Myocyte (in vitro differentiated cells): ENCODE data around the gene SH3BGR. TPM values are rescaled to one million over a fixed set of nuclear protein-coding genes. Genes with fewer than 3 reads are reported as not detected.
"Not testable (repeated sequence)": the region's sequence is repeated elsewhere in the genome, so short reads cannot be mapped to it uniquely, and the experiment has no call there.

Source experiments
- DNase-seq: peaks from one replicate; pipeline ENCODE4 v3.0.0-alpha.2; 2012; ENCODE audit warnings: low read depth
- polyA plus RNA-seq: library from polyadenylated mRNA; unstranded; fragments of >200 nt; gene quantifications from one replicate; pipeline ENCODE4 v1.2.1, GENCODE V29; 2012; ENCODE audit warnings: missing spikeins
- total RNA-seq: library from RNA; depleted of rRNA; stranded (reverse); fragments of >200 nt; gene quantifications from 2 replicates; pipeline ENCODE4 v1.2.3, GENCODE V29; 2014

The SH3BGR gene
- total RNA-seq, result 17.4 and 24.5 TPM in 2 replicates
- polyA plus RNA-seq, result 23.8 TPM

DNA sequence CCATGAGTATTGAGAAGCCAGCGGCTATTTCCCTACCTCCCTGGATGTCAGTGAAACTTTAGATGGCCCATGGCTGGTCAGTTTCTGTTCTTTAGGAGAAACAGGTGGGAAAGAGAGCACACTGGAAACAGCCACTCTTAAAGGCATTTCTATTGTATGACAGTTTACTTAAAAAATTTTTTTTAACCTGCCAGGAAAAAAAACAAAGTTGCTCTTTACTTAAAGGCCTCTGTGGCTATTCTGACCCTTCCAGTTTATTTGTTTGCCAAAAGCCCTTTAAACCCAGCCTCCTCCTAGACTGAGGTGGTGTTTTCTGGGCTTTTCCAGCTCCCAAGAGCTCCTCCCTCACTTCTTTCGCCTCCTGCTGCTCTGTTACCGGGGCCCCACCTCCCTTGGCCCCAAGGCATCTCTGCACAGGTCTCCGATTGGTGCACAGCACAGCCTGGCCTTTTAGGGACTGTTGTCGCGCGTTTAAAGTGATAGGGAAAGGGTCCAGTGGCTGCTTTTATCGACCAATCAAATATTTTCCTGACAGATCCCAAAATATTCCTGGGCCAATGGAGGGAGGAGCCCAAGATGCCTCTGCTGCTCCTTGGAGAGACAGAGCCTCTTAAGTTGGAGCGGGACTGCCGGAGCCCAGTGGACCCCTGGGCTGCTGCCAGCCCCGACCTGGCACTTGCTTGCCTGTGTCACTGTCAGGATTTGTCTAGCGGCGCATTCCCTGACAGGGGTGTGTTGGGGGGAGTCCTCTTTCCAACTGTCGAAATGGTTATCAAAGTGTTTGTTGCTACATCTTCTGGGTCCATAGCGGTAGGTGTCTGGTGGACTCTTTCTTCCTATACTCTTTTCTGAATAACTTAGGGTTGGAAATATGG lies at the start of gene SH3BGR:
SH3BGR (plus strand) TSS at position 639 of the 875 bp plus-strand sequence; CDS start at position 766, 127 bp downstream.
- peak; percentile 84 for DNase-seq

DNA sequence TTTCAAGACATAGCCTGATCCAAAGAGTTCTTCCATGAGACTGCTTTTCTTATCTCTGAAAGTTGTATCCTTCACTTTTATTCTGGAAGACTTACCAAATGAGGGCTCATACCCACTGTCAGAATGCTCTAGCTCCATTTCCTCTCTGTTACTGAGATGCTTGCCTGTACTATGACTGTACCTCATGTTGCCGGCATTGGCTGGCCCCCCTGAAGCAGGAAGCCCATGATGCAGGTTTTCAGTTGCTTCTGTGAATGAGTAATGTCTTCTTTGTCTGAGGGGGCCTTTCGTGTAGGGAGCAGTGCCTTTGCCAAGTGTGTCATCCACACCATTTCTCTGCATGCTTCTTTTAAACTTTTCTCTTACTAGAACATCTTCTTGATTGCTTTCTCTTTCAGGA lies 45.7 kb upstream of the SH3BGR start:
- DNase-seq, result no peak

DNA sequence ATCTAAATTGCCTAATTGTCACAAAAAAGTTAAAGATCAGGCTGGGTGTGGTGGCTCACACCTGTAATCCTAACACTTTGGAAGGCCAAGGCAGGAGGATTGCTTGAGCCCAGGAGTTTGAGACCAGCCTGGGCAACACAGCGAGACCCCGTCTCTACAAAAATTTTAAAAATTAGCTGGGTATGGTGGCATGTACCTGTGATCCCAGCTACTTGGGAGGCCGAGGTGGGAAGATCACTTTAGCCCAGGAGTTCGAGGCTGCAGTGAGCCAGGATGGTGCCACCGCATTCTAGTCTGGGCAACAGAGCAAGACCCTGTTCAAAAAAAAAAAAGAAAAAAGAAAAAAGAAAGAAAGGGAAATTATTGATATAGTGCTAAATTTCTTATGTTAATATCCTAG lies 32.6 kb upstream of the SH3BGR start:
- not testable (repeated sequence) for DNase-seq

DNA sequence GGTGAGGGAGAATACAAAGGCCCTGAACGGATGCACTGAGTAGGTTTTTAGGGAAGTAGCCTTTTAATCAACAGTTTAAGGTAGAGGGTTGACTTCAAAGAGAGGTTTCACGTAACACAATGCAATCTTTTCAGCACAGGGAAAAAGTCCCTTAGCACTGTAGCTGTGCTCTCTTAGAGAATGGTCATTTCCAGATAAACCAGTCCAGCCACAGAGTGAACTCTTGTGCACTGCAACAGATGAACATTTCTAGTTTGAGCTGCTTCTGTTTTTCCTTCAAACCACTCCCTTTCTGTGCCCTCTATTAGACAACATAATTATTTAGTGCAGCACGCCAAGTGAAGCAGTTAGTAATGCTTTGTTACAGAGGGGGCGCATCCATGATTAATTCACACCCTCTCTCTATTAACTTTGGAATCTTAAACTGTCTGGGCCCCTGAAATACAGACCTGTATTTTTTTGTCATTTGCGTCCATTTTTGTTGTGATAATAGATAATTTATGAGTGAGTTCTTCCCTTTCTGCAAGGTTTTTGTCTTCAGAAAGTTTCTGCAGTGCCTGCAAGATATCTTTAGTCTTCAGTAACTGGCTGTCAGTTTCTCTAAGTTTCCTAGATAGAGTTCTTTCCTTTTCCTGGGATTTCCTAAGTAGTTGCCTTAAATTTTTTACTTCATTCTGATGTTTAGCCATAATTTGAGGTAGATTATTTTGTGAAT lies 29.1 kb upstream of the SH3BGR start:
- DNase-seq, result no peak

DNA sequence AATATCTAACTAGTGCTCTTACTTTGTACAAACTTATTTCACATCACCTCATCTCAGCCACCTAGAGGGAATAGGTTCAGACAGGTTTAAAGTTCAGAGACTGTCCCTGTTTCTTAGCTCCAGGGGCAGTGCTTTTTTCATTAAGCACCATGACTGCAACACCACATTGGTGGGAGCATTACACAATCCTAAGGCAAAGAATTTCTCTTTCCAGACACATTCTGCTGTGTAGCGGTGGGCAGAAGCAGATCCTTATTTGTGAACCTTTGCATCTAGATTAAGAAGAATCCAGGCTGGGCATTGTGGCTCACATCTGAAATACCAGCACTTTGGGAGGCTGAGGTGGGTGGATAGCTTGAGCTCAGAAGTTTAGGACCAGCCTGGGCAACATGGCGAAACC lies 22.3 kb upstream of the SH3BGR start:
- no peak for DNase-seq

DNA sequence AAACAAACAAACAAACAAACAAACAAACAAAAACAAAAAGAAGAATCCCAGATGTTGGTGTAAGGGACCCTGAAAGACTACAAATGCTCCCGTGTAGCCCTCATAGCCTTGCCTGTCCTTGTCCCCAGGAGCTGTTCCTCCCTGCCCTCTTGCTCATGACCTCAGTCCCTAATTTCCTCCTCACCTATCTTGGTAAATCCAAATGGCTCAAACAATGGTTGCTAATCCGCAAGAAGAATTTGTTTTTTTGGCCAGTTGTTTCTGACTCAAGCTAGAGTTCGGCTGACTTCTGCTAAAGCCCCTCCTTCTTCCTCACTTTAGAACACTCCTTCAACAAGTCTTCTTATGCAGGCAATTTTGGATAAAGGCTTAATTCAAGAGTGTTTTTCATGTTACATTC lies 21.8 kb upstream of the SH3BGR start:
- DNase-seq, result no peak

DNA sequence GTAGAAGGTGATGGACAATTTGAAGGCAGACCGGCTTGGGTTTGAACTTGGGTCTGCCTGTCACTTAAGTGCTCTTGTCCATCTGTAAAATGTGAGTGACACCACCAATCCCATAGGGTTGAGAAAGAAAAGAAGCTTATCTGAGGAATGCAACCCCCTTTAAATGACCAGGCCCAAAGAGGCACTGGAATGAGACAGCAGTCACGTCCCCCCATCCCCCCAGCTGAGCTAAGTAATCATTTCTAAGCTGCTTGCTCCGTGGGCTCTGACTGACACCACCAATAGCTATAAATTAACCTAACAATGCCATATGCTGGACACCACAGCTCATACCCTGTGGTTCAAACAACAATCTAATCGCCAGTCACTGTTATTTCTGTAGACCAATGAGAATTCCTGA lies 21.3 kb upstream of the SH3BGR start:
- no peak for DNase-seq

DNA sequence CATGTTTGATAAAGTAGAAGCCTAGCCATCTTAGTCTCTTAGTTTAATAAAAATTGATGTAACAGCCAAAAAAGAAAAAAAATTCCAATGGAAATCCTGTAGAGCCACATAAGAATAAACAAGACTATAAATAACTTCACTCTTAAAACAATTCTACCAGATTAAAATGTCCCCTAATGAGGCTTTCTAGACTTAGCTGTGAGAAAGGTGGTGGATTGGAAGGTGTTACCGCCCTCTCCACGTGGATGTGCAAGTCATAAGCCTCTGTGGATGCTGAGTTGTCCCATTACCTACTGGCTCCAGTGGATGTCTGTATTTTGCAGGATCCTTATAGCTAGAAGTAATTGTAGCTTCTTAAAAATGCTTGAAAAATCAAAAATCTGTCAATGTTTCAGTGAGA lies 20.8 kb upstream of the SH3BGR start:
- no peak for DNase-seq

DNA sequence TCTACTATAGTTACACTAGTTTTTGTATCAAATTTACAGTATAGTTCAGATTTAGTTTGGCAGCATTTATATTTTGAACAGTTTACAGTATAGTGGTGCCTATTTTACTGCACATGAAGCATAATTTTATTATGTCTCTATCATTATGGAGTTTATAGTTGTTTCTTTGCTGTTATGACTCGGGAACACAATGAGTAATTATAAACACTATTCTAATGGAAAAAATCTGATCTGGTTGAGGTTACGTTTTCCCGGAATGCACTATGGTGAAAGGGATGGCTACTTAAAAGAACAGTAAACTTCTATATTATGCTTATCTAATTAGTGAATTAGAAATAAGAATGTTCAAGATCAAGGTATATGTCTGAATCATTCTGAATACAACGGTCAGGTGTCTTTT lies 16.8 kb upstream of the SH3BGR start:
- DNase-seq, result no peak

DNA sequence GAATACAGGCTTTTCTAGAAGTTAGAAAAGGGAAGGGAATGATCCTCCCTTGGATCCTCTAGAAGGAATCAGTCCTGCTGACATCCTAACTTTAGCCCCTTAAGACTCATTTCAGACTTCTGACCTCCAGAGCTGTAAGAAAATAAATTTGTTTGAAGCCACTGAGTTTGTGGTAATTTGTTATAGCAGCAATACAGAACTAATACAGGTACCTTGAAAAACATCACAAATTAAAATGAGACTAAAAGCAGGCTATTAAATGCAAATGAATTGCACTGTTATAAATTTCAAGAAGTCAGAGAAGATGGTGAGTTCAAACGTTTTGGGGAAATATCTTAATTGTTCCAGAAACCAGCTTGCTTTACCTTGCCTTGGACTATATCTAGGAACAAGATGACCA lies 12.5 kb upstream of the SH3BGR start:
- DNase-seq, result no peak

DNA sequence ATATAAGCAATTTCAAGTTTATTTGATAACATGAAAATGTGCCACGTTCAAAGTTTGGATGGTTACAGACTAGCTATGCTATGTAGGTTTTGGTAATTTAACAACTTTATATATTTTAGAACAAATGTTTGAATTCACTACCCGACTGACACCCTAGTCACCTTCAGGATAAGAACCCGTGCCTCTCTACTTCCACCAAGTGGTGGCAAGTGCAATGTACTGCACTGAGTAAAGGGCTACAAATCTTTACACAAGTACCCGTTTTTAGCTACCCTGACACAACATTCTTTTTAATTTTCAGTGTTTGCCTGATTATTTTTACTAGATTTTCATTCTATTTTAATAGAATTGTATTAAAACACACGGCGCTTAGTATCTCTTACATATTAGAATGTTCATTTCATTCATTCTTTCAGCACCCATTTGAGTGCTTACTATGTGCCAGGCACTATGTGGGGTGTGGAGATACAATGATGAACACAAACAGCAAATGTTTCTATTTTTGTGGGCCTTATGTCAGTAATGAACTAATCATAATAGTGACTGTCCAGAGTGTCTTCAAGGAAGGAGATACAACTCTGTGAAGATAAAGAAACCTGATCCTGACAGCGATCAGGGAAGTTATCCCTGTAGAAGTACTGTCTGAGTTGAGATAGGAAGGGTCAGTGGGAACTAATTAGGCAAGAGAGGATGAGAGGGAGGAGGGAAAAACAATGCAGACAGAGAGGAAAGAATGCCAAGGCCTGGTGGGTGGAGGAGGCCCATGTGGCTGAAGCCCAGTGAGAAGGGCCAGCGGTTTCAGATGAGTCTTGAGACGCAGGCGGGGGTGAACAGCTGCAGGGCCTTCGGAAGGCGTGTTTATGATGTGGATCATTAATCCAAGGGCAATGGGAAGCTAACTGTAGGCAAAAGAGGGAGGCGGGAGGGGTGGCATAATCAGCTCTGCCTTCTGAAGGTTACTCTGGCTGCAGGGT lies 10.0 kb upstream of the SH3BGR start:
- DNase-seq, result peak; percentile 87

DNA sequence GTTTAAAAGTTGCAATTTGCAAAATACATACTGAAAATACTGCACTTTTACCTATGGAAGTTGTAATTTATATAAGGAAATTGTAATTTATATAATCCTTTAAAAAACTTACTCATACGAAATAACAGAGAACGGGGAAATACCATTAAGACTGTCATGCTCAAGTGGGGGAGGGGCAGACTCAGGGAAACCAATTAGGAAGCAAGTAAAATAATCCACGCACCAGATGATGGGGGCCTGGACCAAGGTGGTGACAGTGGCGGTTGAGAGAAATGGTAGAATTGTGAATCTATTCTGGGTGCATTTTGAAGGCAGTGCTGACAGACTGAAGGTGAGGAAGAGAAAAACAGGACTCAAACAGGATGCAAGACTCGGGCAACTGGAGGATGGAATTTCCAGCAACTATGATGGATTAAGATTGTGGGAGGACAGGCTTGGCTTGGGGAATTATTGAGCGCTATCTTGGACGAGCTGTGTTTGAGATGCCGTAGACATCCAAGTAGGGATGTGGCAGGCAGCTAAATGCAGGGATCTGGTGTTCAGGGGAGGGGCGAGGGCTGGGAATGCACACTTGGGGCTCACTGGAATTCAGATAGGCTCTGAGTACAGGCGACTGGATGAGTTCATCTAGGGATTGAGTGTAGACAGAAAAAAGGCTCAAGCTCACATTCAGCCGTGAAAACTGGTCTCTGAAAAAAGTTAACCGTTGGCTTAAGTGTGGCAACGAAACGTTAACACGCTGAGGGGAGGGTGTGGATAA lies 7.2 kb upstream of the SH3BGR start:
- DNase-seq, result peak; percentile 81

DNA sequence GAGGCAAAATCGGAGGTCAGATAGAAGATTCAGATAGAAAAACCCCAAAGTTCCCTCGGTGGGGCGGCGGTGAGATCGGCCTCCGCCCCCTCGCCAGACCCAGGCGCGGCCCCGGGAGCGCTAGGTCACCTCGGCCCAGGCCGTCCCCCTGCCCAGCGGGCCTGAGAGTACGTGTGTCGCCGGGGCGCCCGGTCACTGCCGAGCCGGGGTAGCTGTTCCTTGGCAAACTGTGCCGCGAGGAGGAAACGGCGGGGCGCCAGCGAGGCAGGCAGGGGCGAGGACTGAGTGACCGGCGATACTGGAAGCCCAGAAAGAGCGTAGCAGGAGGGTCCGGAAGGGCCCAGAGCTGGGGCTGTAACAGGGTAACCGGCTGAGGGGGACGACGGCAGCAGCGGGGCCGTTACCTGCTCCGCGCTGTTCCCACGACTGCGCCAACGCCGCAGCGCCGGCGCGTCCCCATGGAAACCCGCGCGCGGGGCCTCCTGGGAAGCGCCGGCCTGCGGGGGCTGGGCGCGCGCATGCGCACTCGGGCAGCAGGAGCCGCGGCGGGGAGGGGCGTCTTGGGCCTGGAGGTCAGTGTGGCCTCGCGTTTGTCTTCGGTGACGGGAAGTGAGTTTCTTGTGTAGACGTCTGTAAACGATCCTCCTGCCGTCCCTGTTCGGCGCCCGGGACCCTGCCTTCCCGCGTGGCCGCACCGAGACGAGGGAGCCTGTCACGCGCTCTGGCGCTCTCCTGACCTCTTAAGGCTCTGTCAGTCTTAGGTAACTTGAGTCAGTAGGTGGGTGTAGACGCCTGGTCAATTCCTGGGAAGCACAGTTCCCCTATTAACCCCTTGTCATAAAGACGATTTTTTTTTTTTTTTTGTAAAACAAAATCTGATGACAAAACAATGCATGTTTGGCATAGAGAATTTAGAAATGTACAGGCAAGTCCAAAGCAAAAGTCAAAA lies 6.2 kb upstream of the SH3BGR start, which contains the start of gene LCA5L:
LCA5L (minus strand) TSS at position 458 of the 949 bp plus-strand sequence. CDS start 17,285 bp downstream, outside the sequence.
- DNase-seq, result peak; percentile 92

DNA sequence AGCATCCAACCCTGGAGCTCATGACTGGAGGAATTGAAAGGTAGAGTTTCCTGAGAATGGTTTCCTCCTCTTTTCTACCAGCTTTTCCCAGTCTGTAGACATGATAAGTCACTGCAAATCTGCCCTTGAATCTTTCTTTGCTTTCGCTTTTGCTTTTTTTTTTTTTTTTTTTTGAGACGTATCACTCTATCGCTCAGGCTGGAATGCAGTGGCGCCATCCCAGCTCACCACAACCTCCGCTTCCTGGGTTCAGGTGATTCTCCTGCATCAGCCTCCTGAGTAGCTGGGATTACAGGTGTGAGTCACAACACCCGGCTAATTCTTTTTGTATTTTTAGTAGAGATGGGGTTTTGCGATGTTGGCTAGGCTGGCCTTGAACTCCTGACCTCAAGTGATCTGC lies 4.5 kb upstream of the SH3BGR start:
- DNase-seq, result no peak

DNA sequence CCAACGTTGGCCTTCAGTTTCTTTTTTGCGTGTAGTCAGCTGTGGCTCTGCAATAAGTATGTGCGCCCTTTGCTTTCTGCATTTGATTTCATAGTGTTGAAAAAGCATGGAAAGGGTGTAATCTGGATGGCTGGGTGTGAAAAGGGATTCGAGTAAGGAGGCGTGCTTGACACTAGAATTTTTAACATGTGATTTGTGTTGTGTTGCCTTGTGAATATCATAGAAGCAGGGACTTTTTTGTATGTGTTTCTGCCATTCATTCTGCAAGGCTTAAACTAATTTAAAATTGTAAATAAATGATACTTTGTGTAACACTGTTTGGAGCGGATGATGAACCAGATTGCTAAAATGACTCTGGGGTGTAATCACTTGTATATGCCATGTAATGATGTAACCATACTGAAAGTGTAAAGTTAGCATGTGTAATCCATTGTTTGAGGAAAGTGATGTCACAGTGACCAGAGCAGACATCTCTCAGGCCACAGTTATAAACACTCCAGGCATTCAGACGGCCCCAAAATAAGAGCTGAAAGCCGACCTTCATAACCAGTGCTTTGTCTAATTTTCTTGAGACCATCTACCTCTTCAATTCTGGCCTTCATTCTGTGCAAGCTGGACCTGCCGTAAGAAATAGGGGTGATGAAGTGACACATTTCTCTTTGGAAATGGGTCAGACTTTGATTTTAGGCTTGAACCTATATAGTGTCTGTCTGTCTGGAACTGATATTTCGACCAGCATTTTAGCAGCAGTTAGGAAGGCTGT lies 618 bp downstream of the SH3BGR start:
- peak; percentile 85 for DNase-seq

DNA sequence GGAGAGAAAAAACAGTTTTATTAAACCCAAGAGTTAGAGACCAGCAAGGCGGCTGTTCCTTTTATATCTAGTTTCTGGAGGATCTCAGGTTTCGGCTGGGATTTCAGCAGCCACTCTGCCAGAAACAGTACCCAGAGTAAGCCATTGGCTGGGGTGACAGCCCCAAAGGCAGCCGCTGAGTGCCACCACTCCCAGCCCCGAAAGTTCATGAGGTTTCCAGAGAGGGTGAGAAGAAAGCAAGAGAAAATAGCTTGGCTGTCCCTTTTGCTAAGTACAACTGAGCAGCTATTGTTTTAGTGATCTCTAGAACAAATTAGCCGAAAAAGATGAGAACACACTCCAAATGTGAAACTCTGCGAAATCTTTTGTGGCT lies 1.2 kb downstream of the SH3BGR start:
- peak; percentile 83 for DNase-seq

DNA sequence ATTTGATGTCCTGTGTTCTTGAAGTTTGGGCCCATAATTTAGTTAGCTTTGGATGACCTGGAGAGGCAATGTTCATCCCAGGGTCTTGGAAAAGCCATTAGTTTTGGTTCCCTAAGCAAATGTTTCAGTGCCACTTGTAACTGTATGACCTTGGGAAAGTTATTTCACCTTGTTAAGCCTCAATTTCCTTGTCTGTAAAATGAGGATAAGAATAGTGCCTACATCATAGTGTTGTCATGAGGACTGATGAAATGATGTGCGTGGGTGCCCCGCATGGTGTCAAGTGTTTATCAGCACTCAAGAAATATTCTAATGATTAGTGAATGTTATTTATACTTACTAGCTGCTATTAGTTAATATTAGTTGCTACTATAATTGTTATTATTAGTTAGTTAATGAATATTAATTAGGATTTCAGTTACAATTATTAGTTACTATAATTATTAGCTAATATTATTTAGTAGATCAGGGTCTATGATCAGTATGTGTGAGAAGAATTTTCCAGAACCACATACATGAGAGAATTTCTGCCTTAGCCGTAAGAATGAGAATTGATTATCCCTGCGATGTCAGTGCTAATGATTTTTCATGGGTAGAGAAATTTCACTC lies 1.9 kb downstream of the SH3BGR start:
- no peak for DNase-seq
